GM12801 (cell line): ENCODE data around the gene INSM1.

Experiments
- CTCF ChIP-seq: IDR thresholded peaks from one replicate; pipeline ENCODE4 v1.5.1; 2011; ENCODE audit warnings: control low read depth; ENCODE audit not compliant: insufficient read length; ENCODE audit errors: extremely low read depth

INSM1 gene

GRCh38 chr20:20395903-20396568 is 28.1 kb downstream of the INSM1 start:
- no peak for TF ChIP-seq CTCF

GRCh38 chr20:20396794-20397193 is 28.9 kb downstream of the INSM1 start:
- TF ChIP-seq CTCF = no peak

- no peak for TF ChIP-seq CTCF
These were observed 30.2 kb downstream of the INSM1 start for GRCh38 chr20:20398123-20398522.

- no peak for TF ChIP-seq CTCF
These were observed 31.9 kb downstream of the INSM1 start for GRCh38 chr20:20399531-20400500.

GRCh38 chr20:20401991-20402390 is 34.1 kb downstream of the INSM1 start:
- no peak for TF ChIP-seq CTCF

- no peak for TF ChIP-seq CTCF
These were observed 36.7 kb downstream of the INSM1 start for GRCh38 chr20:20404633-20405032.

GRCh38 chr20:20405623-20406022 is 37.7 kb downstream of the INSM1 start:
- TF ChIP-seq CTCF = no peak
